Fibroblast of skin of left quadriceps (primary cell): ENCODE data around the gene C1QTNF12.
"Not testable (repeated sequence)": the region's sequence is repeated elsewhere in the genome, so short reads cannot be mapped to it uniquely, and the experiment has no call there.

ENCODE experiments used
- DNase-seq, 2 experiments: peaks; one replicate each; pipeline ENCODE4 v3.0.0-alpha.2; 2013; ENCODE audit warnings: low read depth in 2 of 2

The C1QTNF12 gene

DNA sequence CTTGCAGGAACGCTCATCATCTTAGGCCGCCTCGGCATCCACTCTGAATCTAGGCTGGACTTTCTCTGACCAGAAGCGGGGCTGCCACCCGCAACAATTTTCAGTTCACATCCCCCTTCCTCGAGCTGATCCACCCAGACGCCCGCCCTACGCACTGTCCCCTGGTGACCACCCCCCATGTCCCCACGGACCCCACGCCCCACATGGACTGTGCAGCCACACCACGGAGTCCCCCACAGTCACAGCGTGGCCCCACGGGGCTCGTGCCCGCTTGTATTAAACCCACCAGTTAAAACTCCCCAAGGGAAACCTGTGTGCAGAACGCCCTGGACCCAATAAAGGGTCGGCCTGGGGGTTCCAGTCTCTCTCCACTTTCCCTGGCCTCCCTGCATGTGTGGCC, 13.0 kb upstream of the C1QTNF12 start:
- no peak for DNase-seq

- no peak for DNase-seq
These were observed 12.6 kb upstream of the C1QTNF12 start for GRCh38 chr1:1259119-1259488.

DNA sequence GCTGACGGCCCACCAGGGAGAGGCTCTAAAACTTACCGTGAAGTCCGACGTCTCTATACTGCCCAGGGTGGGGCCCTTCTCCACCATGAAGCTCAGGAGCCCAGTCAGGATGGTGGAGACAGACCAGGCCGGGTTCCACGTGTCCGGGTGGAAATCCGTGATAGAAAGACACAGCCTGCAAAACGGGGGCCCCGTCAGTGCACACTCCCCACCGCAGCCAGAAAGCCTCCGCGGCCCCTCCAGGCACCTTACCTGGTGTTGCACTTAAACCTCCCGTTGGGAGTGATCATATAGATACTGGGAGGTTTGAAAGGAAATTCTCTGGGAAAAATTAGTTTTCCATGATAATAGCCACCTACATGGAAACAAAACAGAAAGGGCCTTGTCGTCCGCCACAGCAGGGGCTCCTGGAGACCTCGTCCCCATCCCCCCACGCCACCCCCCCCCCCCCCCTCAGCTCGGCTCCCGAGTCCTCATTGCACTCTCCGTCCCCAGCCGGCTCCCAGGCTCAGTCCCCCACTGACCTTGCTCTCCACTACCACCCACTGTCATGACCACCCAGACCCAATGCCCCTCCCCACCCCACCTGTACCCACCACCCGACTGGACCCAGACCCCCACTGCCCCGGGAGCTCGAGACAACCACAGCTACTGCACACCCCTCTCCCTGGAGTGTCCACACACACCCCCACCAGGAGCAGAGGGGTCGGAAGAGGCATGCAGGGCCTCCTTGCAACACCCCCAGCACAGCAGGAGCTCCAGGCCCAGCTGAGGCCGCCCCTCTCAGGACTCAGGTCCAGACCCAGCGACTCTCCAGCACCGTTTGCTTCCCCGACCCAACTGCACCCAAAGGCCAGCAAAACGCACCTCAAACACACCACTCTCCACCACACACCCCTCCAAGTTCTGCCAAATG, 10.7 kb upstream of the C1QTNF12 start:
- DNase-seq, result no peak

DNA sequence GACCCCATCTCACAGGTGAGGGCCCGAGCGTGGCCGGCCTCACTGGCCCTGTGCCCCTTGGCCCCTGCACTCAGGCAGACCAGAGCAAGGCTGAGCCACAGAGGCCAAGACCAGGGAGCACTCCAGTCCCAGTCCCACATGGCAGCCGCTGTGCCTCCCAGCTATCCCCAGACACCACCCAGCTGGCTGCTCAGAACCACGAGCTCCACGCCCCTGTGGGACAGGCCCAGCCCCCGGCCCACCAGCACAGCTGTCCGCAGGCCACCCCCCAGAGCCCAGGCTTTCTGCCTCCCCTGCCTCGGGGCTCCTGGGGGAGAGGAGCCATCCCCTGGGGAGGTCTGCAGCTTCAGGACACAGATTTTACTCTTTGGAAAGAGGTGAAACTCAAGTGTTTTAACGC, 9.1 kb upstream of the C1QTNF12 start:
- no peak for DNase-seq

- no peak for DNase-seq
These were observed 8.6 kb upstream of the C1QTNF12 start for GRCh38 chr1:1255078-1255477.

DNA sequence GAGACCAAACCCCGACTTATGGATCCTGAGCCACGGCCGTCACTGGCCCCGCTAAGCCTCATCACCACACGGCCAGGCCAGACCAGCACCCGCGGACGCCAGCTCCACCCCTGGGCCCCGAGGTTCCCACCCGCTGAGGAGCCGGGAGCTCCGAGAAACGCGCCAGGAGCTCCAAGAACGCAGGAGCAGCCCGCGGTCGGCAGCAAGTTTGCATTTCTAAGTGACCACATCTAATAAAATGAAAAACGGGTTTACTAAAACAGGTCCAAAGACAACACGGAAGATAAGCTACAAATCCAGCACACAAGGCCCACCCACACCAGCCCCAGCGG, 8.1 kb upstream of the C1QTNF12 start:
- DNase-seq, result no peak

- DNase-seq, result no peak
These were observed 7.6 kb upstream of the C1QTNF12 start for GRCh38 chr1:1253972-1254666.

DNA sequence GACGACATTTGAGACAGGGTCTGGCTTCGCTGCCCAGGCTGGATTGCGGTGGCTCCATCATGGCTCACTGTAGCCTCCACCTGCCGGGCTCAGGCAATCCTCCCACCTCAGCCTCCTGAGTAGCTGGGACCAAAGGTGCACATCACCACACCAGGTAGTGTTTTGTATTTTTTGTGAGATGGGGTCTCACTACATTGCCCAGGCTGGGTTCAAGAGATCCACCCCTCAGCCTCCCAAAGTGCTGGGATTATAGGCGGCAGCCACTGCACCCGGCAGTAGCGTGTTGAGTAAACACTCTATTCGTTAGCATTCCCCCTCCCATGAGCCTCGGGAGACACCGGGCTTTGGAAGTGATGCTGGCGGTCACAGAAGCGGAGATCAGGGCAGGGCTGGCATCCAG, 6.8 kb upstream of the C1QTNF12 start:
- DNase-seq, result no peak

DNA sequence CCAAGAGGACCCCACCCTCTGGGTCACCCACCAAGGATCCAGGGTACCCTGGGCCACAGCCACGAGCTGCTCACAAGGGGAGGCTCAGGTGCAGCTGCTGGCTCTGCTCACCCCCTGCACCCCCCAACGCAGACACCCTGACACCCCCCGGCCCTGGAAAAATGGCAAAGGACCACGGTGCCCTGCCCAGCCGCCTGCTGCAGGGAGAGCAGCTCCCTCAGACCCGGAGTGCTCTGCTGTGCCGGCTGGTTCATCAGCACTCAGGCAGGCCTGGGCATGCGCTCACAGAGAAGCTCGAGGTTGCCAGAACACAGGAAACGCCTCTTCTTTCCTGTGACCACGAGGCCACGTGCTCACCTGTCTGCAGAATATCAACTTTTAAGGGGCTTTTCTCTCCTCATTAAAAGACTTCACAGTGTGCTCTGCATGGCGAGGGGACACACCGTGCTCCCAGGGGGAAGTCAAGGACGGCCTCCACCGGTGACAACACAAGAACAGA, 4.3 kb upstream of the C1QTNF12 start:
- DNase-seq, result no peak

DNA sequence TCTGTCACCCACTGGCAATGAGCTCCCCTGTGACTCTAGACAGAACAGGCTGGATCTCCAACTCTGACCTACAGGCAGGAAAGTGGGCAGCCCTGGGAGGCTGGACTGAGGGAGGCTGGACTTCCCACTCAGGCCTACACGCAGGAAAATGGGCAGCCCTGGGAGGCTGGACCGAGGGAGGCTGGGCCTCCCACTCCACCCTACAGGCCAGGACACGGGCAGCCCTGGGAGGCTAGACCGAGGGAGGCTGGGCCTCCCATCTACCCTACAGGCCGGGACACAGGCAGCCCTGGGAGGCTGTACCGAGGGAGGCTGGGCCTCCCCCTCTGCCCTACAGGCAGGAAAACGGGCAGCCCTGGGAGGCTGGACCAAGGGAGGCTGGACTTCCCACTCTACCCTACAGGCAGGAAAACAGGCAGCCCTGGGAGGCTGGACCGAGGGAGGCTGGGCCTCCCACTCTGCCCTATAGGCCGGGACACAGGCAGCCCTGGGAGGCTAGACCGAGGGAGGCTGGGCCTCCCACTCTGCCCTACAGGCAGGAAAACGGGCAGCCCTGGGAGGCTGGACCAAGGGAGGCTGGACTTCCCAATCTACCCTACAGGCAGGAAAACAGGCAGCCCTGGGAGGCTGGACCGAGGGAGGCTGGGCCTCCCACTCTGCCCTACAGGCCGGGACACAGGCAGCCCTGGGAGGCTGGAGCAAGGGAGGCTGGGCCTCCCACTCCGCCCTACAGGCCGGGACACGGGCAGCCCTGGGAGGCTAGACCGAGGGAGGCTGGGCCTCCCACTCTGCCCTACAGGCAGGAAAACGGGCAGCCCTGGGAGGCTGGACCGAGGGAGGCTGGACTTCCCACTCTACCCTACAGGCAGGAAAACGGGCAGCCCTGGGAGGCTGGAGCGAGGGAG, 1.7 kb upstream of the C1QTNF12 start:
- DNase-seq, result not testable (repeated sequence)

DNA sequence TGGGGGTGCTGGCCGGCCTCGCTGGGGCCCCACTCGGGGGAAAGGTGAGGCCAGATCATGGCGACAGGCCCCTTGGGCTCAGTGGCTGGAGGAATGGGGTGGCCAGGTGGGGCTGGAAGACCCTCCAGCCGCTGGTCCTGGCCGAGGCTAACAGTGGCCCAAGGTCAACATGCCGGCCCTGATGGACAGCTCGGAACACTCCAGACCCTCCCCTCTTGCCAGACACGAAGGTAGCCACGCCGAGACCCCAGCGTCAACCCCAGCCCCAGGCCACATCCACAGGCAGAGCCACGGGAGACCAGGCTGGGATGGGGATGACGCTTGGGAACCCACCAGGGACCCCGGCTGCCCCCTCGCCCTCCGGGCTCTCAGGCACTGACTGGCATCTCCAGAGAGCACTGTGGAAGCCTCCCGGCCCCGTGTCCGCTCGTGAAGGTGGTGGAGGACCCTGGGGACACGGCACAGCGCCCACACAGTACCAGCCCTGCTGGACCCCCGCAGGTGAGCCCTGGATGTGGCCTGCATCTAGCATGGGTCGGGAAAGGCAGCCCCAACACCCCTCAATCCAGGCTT, 905 bp upstream of the C1QTNF12 start:
- DNase-seq, result no peak

DNA sequence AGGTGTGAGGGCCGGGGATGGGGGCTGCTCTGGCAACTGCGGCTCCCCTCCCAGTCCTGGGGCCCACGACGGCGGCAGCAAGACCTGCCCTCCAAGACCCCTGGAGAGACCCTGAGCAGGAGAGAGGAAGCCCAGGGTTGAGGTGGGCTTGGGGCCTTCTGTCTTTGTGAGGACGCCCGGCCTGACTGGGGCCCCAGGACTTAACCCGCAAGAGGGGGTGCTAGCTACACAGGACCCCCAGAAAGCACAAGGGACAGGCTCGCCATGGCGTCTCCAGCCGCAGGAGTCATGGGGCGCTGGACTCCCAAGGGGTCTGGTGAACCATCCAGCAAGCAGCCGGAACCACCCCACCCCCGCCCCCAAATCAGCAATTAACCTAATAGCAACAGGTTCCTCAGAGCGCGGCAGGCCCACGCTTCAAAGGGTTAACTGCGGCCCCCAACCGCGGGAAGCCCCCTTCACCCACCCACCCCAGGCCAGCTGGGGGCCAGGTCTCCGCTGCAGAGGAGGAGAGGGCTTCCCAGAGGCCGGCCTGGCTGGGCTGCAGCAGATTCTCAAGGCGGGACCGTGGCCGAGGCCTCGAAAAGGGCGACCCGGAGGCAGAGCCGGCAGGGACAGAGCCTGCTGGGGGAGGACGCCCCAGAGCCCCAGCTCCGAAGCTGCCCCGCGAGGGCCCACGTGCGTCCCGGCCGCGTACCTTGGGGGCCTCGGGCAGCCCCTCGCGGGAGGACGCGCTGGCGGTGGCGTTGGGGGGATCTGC, 525 bp downstream of the C1QTNF12 start:
- no peak for DNase-seq

GRCh38 chr1:1245178-1245816, 1.2 kb downstream of the C1QTNF12 start:
- DNase-seq, result no peak

DNA sequence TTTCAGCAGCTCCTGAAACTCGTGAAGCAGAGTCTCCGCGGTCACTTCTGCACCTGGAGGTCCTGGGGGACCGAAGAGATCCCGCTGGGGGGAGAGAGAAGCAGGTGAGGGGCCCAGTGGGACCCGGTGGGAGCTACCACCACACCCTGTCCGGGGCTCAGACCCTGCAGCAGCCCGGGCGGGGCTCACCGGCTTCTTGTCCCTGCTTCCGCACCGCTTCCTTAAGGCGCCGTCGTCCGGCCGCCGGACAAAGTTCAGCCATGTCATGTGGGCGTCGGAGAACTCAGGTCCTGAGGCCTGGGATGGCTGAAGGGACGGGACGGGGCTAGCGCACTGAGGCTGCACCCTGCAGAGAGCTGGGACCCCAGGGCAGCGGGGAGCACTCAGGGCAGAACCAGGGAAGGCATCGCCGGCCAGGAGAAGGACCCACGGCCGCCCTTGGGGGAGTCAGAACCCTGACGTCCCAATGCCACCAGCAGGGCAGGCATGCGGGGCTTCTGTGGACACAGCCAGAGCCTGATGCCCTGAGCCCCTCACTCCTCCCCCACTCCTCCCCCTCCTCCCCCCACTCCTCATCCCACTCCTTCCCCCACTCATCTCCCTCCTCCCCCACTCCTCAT, 2.2 kb downstream of the C1QTNF12 start:
- no peak for DNase-seq

DNA sequence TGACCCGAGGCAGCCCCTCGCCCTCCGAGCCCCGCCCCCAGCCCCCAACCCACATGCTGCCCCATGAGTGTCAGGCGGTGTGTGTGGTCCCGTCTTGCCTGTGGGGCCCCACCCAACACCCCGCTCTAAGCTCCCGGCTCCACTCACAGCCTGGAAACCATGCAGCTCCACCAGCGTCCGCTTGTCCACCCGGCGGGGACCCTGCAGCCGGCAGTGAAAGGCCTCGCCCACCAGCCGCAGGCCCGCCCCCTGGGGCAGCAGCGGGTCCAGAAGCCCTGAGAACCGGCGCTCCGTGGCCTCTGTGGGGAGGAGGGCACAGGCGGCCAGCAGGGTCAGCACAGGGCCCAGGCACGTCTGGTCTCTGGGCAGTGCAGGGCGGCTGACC, 2.7 kb downstream of the C1QTNF12 start:
- no peak for DNase-seq

GRCh38 chr1:1243266-1243660, 3.3 kb downstream of the C1QTNF12 start:
- no peak for DNase-seq

DNA sequence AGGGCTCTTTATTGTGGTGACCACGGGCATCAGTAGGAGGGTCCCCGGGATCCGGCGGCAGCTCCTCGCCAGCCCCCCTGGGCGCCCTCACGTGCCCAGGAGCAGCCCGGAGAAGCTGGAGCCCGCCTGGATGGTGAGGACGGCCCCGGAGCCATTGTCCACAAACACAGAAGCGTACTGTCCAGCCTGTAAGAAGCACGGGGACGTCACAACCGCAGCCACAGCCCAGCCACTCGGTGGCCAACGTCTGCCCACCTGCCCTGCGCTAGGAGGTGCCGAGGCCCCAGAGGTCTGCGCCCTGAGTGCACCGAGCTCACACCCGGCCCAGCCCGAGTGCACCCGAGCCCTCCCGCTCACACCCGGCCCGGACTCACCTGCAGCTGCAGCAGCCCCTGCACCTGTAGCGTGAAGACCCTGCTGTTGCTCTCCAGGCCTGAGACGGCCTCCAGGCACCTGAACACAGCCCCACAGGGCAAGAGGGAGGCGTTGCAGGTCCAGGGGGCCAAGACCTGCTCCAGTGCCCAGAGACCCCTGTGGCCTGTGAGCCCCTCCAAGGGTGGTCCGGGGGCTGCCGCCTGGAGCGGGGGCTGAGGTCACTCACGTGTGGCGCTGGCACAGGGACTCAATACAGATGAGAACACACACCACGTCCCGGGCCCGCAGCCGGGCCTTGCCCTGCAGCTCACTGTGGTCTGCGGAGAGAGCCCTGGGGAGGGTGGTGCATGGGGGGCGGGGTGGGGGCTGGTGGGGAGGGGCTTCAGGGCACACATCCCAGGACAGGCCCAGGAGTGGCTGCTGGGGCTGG, 3.9 kb downstream of the C1QTNF12 start:
- DNase-seq, result no peak

- DNase-seq, result no peak
These were observed 4.8 kb downstream of the C1QTNF12 start for GRCh38 chr1:1241588-1242219.
